MM.1S (cell line): ENCODE measurements around the gene SLC25A20.

ENCODE experiments used
- DNase-seq: peaks from one replicate; pipeline ENCODE4 v3.0.0-alpha.2; 2015
- H2AFZ ChIP-seq: fragments of 300-600 bp; sonication (generic); 2 replicates; pipeline ENCODE4 v1.6.0; 2016; ENCODE audit warnings: antibody characterized with exemption, low read length
- H3F3A ChIP-seq: fragments of 300-600 bp; sonication (generic); 2 replicates; pipeline ENCODE4 v1.6.1; 2016; ENCODE audit warnings: mild to moderate bottlenecking, antibody characterized with exemption, low read length, moderate library complexity, mixed read lengths; ENCODE audit not compliant: insufficient read depth
- H3K27ac ChIP-seq: fragments of 300-600 bp; sonication (generic); 2 replicates; pipeline ENCODE4 v1.5.1; 2016; ENCODE audit warnings: mild to moderate bottlenecking, low read length
- H3K27me3 ChIP-seq: fragments of 300-600 bp; sonication (generic); replicated peaks from 2 replicates; pipeline ENCODE4 v1.6.0; 2016; ENCODE audit warnings: low read length; ENCODE audit not compliant: insufficient read depth
- H3K36me3 ChIP-seq: fragments of 300-600 bp; sonication (generic); replicated peaks from 2 replicates; pipeline ENCODE4 v1.6.1; 2016; ENCODE audit warnings: mild to moderate bottlenecking, low read length, mixed read lengths; ENCODE audit not compliant: insufficient read depth
- H3K4me1 ChIP-seq: fragments of 300-600 bp; sonication (generic); 2 replicates; pipeline ENCODE4 v1.6.1; 2016; ENCODE audit warnings: low read length, mixed read lengths
- H3K4me2 ChIP-seq: fragments of 300-600 bp; sonication (generic); 2 replicates; pipeline ENCODE4 v1.6.0; 2016; ENCODE audit warnings: low read depth, low read length
- H3K4me3 ChIP-seq: fragments of 300-600 bp; sonication (generic); 2 replicates; pipeline ENCODE4 v1.5.1; 2016; ENCODE audit warnings: low read length, mixed read lengths
- H3K79me2 ChIP-seq: fragments of 300-600 bp; sonication (generic); 2 replicates; pipeline ENCODE4 v1.6.1; 2016; ENCODE audit warnings: mixed run types, low read length, mixed read lengths
- H3K9ac ChIP-seq: fragments of 300-600 bp; sonication (generic); 2 replicates; pipeline ENCODE4 v1.6.1; 2016; ENCODE audit warnings: low read length, mixed read lengths
- H3K9me2 ChIP-seq: fragments of 300-600 bp; sonication (generic); replicated peaks from 2 replicates; pipeline ENCODE4 v1.6.1; 2016; ENCODE audit warnings: mild to moderate bottlenecking, low read length, mixed read lengths; ENCODE audit not compliant: insufficient read depth
- H3K9me3 ChIP-seq: fragments of 300-600 bp; sonication (generic); replicated peaks from 2 replicates; pipeline ENCODE4 v1.6.1; 2016; ENCODE audit warnings: mild to moderate bottlenecking, low read length, mixed read lengths; ENCODE audit not compliant: insufficient read depth
- H4K20me1 ChIP-seq: fragments of 300-600 bp; sonication (generic); 2 replicates; pipeline ENCODE4 v1.6.1; 2016; ENCODE audit warnings: mild to moderate bottlenecking, low read length, moderate library complexity, mixed read lengths; ENCODE audit not compliant: insufficient read depth
- EZH2 ChIP-seq: fragments of 300-600 bp; sonication (generic); optimal IDR thresholded peaks from 2 replicates; pipeline ENCODE3; 2017; ENCODE audit warnings: low read depth, mild to moderate bottlenecking, antibody characterized with exemption, low read length, mixed read lengths
- EZH2phosphoT487 ChIP-seq: fragments of 300-600 bp; sonication (generic); IDR thresholded peaks from 2 replicates; pipeline ENCODE4 v1.6.1; 2018; ENCODE audit warnings: antibody characterized with exemption, low read length
- TF ChIP-seq, protein P1 (sequence below): fragments of 300-600 bp; sonication (generic); IDR thresholded peaks from 2 replicates; pipeline ENCODE4 v1.5.1; 2016; ENCODE audit warnings: antibody characterized with exemption, low read length, mixed read lengths

SLC25A20 gene

GRCh38 chr3:48885753-48886152 is 12.9 kb downstream of the SLC25A20 start:
- no peak for DNase-seq
- no peaks in the 10 kb centered on the region for H3K9me2 ChIP-seq
- TF ChIP-seq, protein P1, sequence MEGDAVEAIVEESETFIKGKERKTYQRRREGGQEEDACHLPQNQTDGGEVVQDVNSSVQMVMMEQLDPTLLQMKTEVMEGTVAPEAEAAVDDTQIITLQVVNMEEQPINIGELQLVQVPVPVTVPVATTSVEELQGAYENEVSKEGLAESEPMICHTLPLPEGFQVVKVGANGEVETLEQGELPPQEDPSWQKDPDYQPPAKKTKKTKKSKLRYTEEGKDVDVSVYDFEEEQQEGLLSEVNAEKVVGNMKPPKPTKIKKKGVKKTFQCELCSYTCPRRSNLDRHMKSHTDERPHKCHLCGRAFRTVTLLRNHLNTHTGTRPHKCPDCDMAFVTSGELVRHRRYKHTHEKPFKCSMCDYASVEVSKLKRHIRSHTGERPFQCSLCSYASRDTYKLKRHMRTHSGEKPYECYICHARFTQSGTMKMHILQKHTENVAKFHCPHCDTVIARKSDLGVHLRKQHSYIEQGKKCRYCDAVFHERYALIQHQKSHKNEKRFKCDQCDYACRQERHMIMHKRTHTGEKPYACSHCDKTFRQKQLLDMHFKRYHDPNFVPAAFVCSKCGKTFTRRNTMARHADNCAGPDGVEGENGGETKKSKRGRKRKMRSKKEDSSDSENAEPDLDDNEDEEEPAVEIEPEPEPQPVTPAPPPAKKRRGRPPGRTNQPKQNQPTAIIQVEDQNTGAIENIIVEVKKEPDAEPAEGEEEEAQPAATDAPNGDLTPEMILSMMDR = no peak
- TF ChIP-seq EZH2phosphoT487 (no peak), EZH2 (no peak)

DNA sequence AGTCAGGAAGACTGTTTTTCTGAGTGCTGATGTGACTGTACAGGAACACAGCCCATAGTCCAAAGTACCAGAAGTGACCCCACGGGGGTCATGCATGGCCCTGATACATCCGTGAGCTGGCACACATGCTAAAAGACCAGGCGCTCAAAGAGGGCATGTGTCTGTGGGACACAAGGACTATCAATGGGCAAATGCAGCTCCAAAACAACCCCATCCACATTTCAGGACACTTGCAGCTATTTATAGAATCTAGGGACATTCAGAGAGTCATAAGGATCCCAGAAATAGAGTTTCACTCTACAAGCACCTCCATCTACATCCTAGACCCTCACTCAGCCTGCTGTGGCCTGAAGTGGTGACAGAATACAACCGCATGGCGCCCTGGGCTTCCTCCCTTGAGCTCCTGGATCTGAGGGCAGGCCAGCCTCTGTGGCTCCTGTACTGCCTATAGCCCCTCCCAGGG is 17.0 kb downstream of the SLC25A20 start:
- no peaks in the 10 kb centered on the region for H3K9me3 ChIP-seq
- TF ChIP-seq, protein P1 = no peak
- TF ChIP-seq EZH2 (no peak), EZH2phosphoT487 (no peak)
- H3K9ac ChIP-seq = no peak overlapping the region
- H3K79me2 ChIP-seq = peaks cover 58% of the 10 kb centered on the region
- DNase-seq = no peak
- no peak overlapping the region for H3K4me2 ChIP-seq
- H3F3A ChIP-seq = no peaks in the 10 kb centered on the region
- no peak overlapping the region for H2AFZ ChIP-seq
- H3K9me2 ChIP-seq = no peaks in the 10 kb centered on the region
- H3K27ac ChIP-seq = no peak overlapping the region
- H4K20me1 ChIP-seq = no peaks in the 10 kb centered on the region
- H3K4me3 ChIP-seq = no peak overlapping the region
- no peaks in the 10 kb centered on the region for H3K27me3 ChIP-seq
- no peaks in the 10 kb centered on the region; the same call in 1 of the 2 replicates for H3K36me3 ChIP-seq
- no peaks in the 10 kb centered on the region for H3K4me1 ChIP-seq

More at GRCh38 chr3:48885753-48886152, 12.9 kb downstream of the SLC25A20 start:
- Histone ChIP-seq H3K9ac (no peak overlapping the region), H3K27ac (no peak overlapping the region), H3K4me3 (no peak overlapping the region), H3K9me3 (no peaks in the 10 kb centered on the region), H2AFZ (no peak overlapping the region), H3K27me3 (no peaks in the 10 kb centered on the region), H3K79me2 (peaks cover 60% of the 10 kb centered on the region), H3K36me3 (no peaks in the 10 kb centered on the region), H3K4me1 (no peaks in the 10 kb centered on the region), H4K20me1 (no peaks in the 10 kb centered on the region), H3K4me2 (no peak overlapping the region), H3F3A (no peaks in the 10 kb centered on the region)

- H3K4me1 ChIP-seq = no peaks in the 10 kb centered on the region
- DNase-seq = no peak
- H3K79me2 ChIP-seq = peaks cover 56% of the 10 kb centered on the region
- no peaks in the 10 kb centered on the region for H3K9me2 ChIP-seq
- H3K9ac ChIP-seq = no peak overlapping the region
- H3K36me3 ChIP-seq = no peaks in the 10 kb centered on the region; the same call in 1 of the 2 replicates
- no peaks in the 10 kb centered on the region for H3F3A ChIP-seq
- no peak overlapping the region for H3K4me3 ChIP-seq
- no peaks in the 10 kb centered on the region for H3K9me3 ChIP-seq
- TF ChIP-seq, protein P1 = no peak
- TF ChIP-seq EZH2 (no peak), EZH2phosphoT487 (no peak)
- no peaks in the 10 kb centered on the region for H3K27me3 ChIP-seq
- no peak overlapping the region for H2AFZ ChIP-seq
- H3K4me2 ChIP-seq = no peak overlapping the region
- H3K27ac ChIP-seq = no peak overlapping the region
- H4K20me1 ChIP-seq = no peaks in the 10 kb centered on the region
These were observed 17.7 kb downstream of the SLC25A20 start for GRCh38 chr3:48881006-48881405.
